ENCODE measurements around the gene ZSCAN5C. TPM values are rescaled to one million over a fixed set of nuclear protein-coding genes. Genes with fewer than 3 reads are reported as not detected.

ZSCAN5C gene
- total and polyA plus RNA-seq, 2 donors (not counting 3 experiments of a cell fraction or from before 2014, with no cell fraction given) = not detected

DNA sequence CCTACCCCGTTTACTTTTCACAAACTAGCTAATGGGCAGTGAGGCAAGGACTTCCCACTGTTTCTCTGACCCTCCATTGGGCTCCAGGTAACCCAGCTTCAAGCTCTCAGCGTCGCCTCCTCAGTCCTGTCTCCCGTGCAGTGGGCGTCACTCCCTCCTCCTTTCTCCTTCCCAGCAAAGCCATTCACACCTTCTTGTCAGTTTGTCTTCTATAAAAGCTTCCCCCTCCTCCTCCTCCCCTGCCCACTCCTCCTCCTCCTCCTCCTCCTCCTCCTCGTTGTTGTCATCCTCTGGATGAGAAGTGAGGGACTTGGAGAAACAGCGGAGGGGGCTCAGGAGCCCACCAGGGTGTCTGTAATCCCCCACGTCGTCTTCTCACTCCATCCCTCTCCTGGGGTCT lies 28.0 kb upstream of the ZSCAN5C start:
- Histone ChIP-seq H2AFZ (ENCODE audit: low read depth, low read length) (no peak overlapping the region), H3K4me3 (replicated peaks in 1 of 3; ENCODE audit: insufficient read depth in 1 of 3, low read depth in 1 of 3, low read length in 3 of 3) (no peak overlapping the region), H3K27ac (ENCODE audit: insufficient read depth, low read depth, low read length) (no peak overlapping the region), H3K36me3 (ENCODE audit: control insufficient read depth in 2 of 2, extremely low read depth in 1 of 2, insufficient read depth in 2 of 2, low read length in 2 of 2) (no peaks in the 10 kb centered on the region), H3K4me1 (ENCODE audit: control insufficient read depth, extremely low read depth, insufficient read depth, low read length) (no peaks in the 10 kb centered on the region), H4K20me1 (replicated peaks; ENCODE audit: control insufficient read depth, extremely low read depth, insufficient read depth, low read length) (no peaks in the 10 kb centered on the region), H3K9ac (replicated peaks; ENCODE audit: extremely low read depth, insufficient read depth, low read length) (no peak overlapping the region), H3K79me2 (ENCODE audit: control insufficient read depth, insufficient read depth, low read length) (no peaks in the 10 kb centered on the region), H3K27me3 (ENCODE audit: control insufficient read depth in 2 of 2, insufficient read depth in 2 of 2, low read length in 2 of 2) (peaks cover 0 to 2% of the 10 kb centered on the region in 2 experiments), H3K9me1 (replicated peaks; ENCODE audit: control insufficient read depth, extremely low read depth, insufficient read depth, low read length) (no peaks in the 10 kb centered on the region), H3K4me2 (ENCODE audit: insufficient read depth, low read length) (no peak overlapping the region), H3K9me3 (replicated peaks; ENCODE audit: control insufficient read depth, insufficient read depth, low read length) (no peaks in the 10 kb centered on the region)
- TF ChIP-seq, protein P1, sequence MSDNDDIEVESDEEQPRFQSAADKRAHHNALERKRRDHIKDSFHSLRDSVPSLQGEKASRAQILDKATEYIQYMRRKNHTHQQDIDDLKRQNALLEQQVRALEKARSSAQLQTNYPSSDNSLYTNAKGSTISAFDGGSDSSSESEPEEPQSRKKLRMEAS (IDR thresholded peaks at IDR 0.05; ENCODE audit: insufficient read depth, insufficient read length) = no peak
- TF ChIP-seq POLR2AphosphoS5 (IDR thresholded peaks at IDR 0.05; ENCODE audit: insufficient read depth, low read depth, low read length) = no peak
- no peak for TF ChIP-seq POLR2A (IDR thresholded peaks at IDR 0.05; ENCODE audit: low read depth, low read length)
- TF ChIP-seq MYC (IDR thresholded peaks at IDR 0.05; ENCODE audit: low read depth, low read length) = no peak
- no peak for TF ChIP-seq EZH2 (IDR thresholded peaks at IDR 0.05; ENCODE audit: borderline replicate concordance, low read depth, low read length, severe bottlenecking)
- TF ChIP-seq GATA2 (IDR thresholded peaks at IDR 0.05; ENCODE audit: insufficient read depth, insufficient read length, low read depth, low read length) = no peak
- no peak for TF ChIP-seq FOS (IDR thresholded peaks at IDR 0.05; ENCODE audit: borderline replicate concordance, insufficient read depth, low read length)
- TF ChIP-seq JUN (IDR thresholded peaks at IDR 0.05; ENCODE audit: borderline replicate concordance, insufficient read depth, insufficient read length, low read depth) = no peak
- TF ChIP-seq, protein P2, sequence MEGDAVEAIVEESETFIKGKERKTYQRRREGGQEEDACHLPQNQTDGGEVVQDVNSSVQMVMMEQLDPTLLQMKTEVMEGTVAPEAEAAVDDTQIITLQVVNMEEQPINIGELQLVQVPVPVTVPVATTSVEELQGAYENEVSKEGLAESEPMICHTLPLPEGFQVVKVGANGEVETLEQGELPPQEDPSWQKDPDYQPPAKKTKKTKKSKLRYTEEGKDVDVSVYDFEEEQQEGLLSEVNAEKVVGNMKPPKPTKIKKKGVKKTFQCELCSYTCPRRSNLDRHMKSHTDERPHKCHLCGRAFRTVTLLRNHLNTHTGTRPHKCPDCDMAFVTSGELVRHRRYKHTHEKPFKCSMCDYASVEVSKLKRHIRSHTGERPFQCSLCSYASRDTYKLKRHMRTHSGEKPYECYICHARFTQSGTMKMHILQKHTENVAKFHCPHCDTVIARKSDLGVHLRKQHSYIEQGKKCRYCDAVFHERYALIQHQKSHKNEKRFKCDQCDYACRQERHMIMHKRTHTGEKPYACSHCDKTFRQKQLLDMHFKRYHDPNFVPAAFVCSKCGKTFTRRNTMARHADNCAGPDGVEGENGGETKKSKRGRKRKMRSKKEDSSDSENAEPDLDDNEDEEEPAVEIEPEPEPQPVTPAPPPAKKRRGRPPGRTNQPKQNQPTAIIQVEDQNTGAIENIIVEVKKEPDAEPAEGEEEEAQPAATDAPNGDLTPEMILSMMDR (IDR thresholded peaks at IDR 0.05; ENCODE audit: extremely low read depth in 1 of 2, insufficient read depth in 1 of 2, low read depth in 1 of 2, low read length in 2 of 2) = no peak
- CTCF ChIA-PET = interaction anchor here (0.7 to 13.9 kb wide), 5 partner anchors 48 to 159 kb away, joined by 3 to 328 read pairs (median 17); no protein-coding TSS in a partner anchor
- no peak for DNase-seq (ENCODE audit: low read depth, low spot score)
- BruUV-seq (replicated peaks) = no TSS peak
- POLR2A ChIA-PET = no interaction called here
- dilution Hi-C loops (cut with MboI; ENCODE audit: extremely low pct_ligation_motif_present, low sequenced_read_pairs) = no loop called here
- no peak for FAIRE-seq
- intact Hi-C loops (cut with micrococcal nuclease) = loop anchor here (5.0 kb wide), 2 partner anchors 52 to 78 kb away; partner anchors contain the start of gene ZNF787

Data from endothelial cell of umbilical vein (primary cell).